Measurements from ENCODE around the gene SPTLC2.
"Not testable (repeated sequence)": the region's sequence is repeated elsewhere in the genome, so short reads cannot be mapped to it uniquely, and the experiment has no call there.

Gene SPTLC2

DNA sequence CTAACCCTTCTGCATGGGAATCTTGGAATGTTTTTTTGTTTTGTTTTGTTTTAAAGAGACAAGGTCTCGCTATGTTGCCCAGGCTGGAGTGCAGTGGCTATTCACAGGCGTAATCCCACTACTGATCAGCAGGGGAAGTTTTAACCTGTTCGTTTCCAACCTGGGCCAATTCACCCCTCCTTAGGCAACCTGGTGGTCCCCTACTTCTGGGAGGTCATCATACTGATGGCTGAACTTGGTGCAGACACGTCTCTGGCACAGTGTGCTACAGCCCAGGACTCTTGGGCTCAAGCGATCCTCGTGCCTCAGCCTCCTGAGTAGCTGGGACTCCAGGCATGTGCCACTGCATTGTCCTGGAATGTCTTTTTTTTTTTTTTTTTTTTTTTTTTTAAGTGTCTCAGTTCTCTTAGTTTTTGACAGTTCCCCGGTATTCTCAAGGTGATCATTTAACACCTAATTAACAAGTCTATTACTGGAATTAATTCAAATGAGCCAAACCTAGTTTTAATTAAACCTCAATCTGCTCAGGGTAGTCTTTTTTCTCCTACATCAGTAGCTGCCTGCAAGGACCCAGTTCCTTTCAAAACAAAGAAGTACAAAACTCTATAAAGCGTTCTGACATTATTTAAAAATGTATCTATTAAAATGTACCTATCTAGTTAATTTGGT, 68.8 kb downstream of the SPTLC2 start:
- DNase-seq (ENCODE audit: low spot score): no peak

DNA sequence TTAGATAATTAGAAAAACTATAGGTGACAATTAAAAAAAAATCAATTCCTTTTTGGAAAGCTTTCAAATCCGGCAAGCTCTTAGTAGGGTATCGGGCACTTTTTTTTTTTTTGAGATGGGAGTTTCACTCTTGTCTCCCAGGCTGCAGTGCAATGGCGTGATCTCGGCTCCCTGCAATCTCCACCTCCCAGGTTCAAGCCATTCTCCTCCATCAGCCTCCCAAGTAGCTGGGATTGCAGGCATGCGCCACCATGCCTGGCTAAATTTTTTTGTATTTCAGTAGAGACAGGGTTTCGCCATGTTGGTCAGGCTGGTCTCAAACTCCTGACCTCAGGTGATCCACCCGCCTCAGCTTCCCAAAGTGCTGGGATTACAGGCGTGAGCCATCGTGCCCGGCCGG, 71.3 kb downstream of the SPTLC2 start:
- not testable (repeated sequence) for DNase-seq (ENCODE audit: low spot score)

DNA sequence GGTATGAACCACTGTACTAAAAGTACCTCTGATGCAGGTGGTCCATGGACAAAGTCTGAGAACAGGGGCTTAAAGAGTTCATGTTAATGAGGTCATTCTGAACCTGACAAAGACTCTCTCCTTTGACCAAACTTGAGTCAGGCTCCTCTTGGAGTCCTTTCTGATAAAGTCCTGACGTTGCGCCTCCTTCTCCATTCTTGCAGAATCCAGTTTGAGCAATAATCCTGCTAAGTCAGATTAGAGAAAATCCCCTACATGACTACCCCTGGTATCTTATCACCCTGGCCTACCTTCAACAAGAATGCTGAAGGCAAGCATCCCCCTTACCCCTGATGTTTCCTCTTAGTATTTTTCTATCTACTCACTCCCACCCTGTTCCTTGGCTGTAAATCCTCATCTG, 71.9 kb downstream of the SPTLC2 start:
- no peak for DNase-seq (ENCODE audit: low spot score)

DNA sequence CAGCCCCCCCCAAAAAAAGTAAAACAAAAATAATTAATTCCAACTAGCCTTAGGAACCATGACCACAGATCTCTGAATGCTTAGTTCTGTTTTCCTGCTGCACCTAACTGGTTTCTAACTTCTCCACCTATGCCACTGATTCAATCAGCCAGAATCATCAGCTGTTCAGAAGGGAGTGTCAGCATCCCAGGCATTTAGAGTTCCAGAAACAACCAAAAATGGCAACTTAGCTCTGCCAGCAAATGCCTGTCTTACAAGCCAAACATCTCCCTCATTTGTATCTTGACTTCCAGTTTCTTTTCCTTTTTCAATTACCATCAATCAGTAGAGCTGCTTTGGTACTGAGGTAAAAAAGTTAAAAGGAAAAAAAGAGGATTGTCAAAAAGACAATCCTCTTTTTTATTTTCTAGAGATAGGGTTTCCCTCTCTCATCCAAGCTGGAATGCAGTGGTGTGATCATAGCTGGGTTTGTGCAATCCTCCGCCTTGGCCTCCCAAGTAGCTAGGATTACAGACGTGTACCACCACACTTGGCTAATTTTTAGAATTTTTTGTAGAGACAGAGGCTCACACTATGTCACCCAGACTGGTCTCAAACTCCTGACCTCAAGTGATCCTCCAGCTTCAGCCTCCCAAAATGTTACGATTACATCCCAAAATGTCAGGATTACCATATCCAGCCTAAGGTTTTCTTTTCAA, 72.7 kb downstream of the SPTLC2 start:
- no peak for DNase-seq (ENCODE audit: low spot score)

DNA sequence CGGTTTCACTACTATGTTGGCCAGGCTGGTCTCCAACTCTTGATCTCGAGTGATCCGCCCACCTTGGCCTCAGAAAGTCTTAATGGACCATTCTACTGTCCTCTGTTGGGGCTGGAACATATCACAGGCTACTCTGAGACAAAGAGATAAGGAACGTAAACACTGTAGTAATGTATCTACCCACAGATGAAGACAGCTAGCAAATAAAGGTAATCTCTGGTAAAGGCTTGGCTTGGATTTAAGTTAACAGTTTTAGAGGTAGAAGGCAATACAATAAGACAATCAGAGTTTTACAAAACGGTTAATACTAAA, 73.2 kb downstream of the SPTLC2 start:
- peak; percentile 4 for DNase-seq (ENCODE audit: low spot score)

DNA sequence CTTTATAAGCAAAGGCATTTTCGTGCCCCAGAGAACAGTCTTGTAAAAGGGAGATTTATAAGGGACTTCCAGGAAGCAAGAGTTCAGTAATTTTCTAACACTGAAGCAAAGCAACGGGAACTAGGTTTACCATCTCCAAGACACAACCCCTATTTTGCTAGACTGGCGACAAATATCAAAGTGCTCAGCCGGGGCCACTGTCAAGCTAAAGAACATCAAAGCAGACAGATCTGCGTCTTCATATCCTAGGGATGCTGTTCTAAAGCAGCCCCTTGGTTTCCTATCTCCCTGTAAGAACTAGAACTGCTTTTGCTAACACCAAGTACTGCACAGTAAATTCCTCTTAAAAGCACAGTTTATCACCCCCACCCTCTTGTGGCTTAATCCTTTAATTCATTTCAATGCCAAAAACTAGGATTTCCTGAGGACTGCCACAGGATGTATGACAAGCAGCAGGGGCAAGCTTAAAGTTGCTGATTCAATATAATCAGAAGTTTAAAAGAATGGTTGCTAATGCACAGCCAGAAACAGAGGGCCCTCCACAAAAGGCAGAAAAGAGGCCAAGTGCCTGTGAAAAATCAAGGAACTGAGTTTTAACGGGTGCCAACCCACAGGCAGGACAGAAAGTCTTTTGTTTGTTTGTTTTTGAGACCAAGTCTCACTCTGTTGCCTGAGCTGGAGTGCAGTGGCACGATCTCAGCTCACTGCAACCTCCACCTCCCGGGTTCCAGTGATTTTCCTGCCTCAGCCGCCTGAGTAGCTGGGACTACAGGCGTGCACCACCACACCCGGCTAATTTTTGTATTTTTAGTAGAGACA, 73.8 kb downstream of the SPTLC2 start:
- DNase-seq (ENCODE audit: low spot score): peak; percentile 69

DNA sequence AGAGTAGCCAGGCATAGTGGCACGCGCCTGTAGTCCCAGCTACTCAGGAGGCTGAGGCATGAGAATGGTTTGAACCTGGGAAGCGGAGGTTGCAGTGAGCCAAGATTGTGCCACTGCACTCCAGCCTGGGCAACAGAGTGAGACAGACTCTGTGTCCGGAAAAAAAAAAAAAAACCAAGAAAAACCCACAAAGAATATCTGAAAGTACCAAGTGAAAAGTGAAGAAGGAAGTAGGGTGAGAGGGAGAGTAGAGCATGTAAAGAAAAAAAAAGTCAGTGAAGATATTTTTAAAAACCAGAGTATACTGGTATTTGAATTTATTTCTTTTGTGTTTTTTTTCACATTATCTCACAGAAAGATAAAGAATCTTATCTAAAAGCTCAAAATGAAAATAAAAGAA, 74.5 kb downstream of the SPTLC2 start:
- no peak for DNase-seq (ENCODE audit: low spot score)

DNA sequence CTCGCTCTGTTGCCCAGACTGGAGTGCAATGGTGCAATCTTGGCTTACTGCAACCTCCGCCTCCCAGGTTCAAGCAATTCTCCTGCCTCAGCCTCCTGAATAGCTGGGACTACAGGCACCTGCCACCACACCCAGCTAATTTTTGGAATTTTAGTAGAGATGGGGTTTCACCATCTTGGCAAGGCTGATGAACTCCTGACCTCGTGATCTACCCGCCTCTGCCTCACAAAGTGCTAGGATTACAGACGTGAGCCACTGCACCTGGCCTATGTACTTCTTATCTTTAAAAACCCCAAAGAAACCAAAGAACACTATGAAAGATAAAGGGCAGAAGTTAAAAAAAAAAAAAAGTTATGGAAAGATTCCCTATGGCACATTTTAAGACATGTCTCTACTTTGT, 79.5 kb downstream of the SPTLC2 start:
- DNase-seq (ENCODE audit: low spot score): not testable (repeated sequence)

DNA sequence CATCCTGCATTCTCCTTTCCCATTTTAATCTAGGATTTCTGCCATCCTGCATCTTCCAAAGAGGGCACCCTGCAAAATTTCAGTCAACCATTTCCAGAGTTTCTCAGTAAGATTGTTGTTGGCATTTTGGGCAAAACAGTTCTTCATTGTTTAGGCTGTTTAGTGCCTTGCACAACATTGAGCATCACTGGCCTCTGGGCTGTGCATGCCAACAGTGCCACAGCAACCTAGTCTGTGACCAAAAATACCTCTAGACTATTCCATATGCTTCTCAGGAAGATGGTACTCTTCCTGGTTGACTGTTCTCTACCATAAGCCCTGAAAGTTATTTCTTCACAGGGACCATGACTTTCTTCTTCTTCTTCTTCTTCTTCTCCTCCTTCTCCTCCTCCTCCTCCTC, 85.4 kb downstream of the SPTLC2 start:
- DNase-seq (ENCODE audit: low spot score): no peak

DNA sequence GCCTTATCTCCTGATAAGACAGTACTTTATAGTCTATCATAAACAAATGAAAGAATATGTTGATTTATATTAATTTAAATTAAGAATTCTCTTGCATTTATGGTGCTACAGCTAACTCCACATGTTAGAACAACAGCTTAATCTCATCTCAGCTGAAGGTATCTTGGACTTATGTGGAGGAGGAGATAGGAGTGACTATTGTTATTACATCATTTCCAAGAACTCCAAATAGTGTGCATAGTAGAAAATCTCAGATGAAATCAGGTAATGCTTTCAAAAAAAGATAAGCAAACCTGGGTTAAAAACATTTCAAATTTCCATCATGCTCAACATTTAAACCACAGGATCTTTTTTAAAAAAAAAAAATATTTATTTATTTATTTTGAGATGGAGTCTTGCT, 86.5 kb downstream of the SPTLC2 start:
- DNase-seq (ENCODE audit: low spot score): no peak

DNA sequence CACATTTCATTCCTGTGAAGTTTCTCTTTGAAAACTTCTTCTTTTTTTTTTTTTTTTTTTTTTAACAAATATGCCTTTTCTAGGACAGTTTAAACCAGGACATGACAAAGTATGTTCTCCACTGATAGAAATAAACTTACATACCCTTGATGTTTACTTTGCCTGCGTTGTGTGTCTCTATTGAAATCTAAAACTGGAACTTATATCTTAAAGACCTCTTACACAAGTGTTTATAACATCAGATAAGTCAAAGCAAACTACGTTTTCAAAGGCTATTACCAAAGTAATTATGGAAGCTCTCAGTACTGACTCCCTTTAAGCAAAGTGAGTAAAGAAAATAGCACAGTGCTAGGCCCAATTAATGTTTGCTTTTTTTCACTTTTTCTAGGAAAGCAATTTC, 87.2 kb downstream of the SPTLC2 start:
- no peak for DNase-seq (ENCODE audit: low spot score)

DNA sequence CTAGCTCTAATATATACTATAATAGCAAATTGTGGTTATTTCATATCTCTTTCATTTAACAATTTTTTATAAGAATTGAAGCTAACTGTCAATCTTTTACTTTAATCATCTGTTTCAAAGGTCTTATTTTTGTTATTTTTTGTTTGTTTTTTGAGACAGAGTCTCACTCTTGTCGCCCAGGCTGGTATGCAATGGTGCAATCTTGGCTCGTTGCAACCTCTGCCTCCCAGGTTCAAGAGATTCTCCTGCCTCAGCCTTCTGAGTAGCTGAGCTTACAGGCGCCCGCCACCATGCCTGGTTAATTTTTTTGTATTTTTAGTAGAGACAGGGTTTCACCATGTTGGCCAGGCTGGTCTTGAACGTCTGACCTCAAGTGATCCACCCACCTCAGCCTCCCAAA, 87.7 kb downstream of the SPTLC2 start:
- DNase-seq (ENCODE audit: low spot score): not testable (repeated sequence)

DNA sequence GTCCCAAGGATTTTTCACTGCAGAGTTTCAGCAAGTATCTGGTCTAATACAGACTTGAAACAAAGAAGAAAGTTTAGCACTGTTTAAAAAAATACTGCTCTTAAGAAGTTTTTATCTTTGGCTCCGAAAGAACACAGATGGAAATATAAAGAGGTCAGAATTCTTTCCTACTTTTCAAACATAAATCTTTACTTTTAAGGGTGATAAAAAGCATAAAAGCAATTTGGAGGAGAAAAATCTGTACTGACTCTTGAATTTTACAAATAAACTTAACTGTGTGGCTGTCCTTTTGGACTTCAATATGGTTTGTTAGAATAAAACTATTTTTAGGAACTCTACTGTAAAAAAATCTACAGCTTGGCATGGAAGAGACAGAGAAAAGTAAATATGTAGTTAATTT, 90.2 kb downstream of the SPTLC2 start:
- DNase-seq (ENCODE audit: low spot score): no peak

DNA sequence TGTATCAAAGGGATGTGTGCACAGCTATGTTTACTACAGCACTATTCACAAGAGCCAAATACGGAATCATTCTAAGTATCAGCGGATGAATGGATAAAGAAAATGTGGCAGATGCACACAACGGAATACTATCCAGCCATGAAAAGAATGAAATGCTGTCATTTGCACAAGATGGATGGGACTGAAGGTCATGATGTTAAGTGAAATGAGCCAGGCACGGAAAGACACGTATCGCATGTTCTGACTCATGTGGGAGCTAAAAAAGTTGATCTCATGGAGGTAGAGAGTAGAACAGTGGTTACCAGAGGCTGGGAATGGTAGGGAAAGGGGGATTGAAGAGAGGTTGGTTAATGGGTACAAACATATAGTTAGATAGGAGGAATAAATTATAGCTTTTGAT, 91.9 kb downstream of the SPTLC2 start:
- DNase-seq (ENCODE audit: low spot score): no peak

DNA sequence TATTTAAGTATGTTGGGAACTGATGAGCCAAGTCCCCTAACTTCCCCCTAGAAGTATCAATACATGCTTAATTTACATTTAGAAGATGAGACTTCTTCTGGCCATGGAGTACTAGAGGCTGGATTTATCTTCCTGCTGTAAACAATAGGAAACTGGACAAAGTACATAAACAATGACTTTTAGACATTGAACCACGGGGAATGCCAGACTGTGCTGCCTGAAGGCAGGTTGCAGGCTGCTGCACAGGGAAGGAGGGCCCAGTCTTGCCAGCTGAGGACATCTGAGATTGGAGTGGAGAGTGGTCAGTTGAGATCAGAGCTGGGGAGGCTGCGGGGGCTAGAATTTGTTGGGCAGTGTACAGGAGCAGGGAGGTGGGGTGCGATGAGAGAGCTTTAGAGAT, 93.3 kb downstream of the SPTLC2 start:
- no peak for DNase-seq (ENCODE audit: low spot score)

DNA sequence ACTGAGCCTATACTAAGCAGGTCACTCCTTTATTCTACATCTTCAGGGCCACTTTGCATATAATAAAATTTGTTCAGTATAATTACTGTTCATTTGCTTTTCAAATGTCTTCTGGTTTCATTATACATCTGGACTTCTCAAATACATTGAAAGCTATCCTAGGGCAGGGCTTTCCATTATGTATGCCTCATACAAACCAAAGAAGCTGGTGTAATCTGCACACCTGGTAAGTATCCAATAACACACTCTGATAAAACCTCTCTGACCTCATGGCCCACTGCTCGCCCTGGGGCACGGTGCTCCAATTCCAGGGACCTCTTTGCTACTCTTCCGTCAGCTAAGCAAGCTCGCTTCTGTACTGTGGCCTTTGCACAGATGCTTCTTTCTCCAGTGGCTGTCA, 95.9 kb downstream of the SPTLC2 start:
- DNase-seq (ENCODE audit: low spot score): no peak

DNA sequence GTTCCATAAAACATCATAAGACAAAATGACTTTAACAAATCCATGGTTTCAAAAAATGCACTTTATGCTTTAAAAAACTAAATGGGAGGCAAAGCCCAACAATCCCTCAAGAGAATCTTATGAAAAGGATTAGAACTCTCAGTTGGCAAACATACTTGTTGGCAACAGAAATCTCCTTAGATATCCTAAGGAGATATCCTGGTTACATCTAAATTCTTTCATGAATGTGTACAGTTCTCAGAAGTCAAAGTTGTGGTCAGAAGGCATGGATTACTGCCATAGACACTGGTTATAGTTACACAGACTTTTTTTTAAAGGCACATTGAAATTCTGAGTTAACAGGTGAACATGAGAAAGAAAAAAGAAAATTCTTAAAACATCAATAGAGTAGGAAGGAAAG, 100.3 kb downstream of the SPTLC2 start:
- no peak for DNase-seq (ENCODE audit: low spot score)

DNA sequence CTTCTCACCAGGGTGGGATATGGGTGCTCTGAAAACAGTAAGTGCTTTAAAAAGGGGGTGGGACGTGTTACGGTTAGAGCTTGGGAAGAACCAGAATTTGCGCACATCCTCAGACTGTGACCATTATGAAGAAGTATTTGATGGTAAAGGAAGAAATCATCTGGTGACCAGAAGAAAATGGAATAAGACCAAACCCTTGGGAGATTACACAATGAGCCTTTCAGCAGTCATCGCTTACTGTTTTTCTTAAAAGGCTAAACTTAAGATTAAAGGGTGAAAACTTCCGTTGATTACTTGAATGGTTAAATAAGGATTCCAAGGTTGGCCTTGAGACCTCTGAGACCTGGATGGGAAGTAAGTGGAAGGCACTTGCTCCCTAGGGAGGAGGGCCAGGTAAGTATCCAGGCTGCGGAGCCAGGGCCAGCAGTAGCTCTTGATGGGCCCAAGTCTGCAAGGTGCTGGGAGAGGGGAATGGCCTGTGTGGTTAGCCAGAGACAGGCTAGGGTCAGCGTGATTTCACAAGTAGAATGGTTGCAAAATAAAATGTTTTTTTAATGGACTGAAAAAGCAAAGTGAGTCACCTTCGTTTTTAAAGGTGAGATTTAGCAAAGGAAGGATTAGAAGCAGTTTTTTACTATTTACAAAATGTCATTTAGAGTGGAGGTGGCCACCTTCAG, 104.8 kb downstream of the SPTLC2 start:
- DNase-seq (ENCODE audit: low spot score): no peak

DNA sequence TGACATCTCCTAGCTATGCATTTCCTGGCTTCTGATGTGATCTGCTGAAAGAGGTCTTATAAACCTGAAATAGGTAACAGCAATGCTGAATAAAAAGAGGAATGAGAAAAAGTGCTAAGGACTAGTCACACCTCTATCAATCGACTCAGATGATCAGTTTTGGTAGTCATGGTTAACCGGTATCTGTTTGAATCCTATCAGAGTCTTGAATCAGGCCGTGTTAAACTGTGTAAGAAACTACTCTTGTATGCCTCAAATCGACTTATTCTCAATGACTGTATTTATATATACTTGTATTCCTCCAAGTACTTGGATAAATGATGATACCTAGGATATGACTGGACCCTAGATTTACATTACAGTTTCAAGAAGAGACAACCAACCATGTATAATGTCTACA, 107.1 kb downstream of the SPTLC2 start:
- no peak for DNase-seq (ENCODE audit: low spot score)

DNA sequence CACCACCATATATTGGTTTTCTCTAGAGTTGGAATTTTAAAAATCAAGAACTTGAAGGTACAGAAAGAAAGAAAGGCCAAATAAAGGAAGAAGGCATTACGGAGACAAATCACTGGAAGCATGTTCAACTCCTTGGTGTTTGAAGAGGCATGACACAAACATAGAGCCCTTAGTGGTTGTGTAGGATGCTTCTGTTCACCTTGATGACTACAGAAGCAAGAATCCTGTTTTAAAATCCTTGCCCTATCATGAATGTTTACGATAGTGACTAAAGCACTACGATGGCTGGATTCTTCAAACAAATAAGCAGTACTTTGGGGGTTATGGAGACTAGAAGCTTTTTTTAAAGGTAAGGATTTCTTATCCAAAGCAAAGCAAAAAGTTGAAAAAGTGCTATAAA, 107.6 kb downstream of the SPTLC2 start:
- DNase-seq (ENCODE audit: low spot score): no peak

DNA sequence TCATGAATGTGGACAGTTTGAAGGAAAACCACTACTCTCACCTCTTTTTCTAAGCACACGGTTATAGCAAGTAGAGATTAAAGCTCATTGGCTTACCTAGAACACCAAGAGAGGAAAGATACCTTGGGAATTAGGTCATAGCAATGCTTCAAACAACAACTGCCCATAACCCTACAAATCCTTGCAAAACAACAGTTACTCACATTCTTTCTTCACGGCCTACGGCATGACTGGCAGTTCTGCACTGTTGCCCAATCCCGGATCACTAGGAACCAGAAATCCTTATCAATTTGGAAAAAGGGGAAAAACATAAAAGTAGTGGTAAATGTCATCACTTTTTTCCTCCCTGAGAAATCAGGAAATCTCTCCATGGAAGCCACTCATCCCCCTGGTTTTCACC, 108.2 kb downstream of the SPTLC2 start:
- DNase-seq (ENCODE audit: low spot score): no peak

DNA sequence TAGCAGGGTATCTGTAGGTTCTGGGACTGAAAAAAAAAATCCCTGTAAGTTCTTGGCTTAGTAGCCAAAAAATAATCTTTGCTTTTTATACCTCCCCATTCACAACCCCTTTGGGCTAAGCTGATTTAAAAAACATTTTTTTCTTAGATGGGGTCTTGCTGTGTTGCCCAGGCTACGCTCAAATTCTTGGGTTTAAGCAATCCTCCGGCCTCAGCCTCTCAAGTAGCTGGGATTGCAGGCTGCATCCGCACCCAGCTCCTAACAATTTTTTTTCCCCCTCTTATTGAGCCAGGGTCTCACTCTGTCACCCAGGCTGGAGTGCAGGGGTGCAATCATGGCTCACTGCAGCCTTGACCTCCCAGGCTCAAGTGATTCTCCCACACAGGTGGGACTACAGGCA, 108.7 kb downstream of the SPTLC2 start:
- no peak for DNase-seq (ENCODE audit: low spot score)

DNA sequence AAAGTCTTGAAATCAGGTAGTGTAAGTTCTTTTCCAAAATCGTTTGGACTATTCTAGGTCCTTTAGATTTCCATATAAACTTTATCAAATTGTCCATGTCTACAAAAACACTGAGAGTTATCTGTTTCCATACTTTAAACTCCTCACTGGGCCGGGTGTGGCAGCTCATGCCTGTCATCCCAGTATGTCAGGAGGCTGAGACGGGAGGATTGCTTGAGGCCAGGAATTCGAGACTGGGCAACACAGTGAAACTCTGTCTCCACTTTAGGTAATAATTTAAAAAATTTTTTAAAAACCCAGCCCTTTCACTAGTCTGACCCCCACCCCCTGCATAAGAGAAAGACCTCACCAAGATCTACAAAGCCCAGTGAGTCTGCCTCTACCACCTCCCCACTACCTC, 111.4 kb downstream of the SPTLC2 start:
- DNase-seq (ENCODE audit: low spot score): no peak
